Body of pancreas (tissue), 4 donors: ENCODE results near the gene POMC. TPM values are rescaled to one million over a fixed set of nuclear protein-coding genes. Genes with fewer than 3 reads are reported as not detected.
"Not testable (repeated sequence)": the region's sequence is repeated elsewhere in the genome, so short reads cannot be mapped to it uniquely, and the experiment has no call there.

Experiments used
- ATAC-seq: fragments of 150-250 bp; one replicate; pipeline ENCODE4 v1.9.1; 2016
- DNase-seq, 4 donors: peaks; one replicate each; pipeline ENCODE4 v3.0.0-alpha.2; 2019
- H3K27ac ChIP-seq, 4 donors: fragments of 200-600 bp; sonication (generic); 1 replicate in 3 of 4; 2 replicates in 1 of 4; pipeline versions ENCODE4 v1.5.1 to v1.6.1; 2016 to 2019; ENCODE audit warnings: mild to moderate bottlenecking in 1 of 4, mixed read lengths in 1 of 4, moderate library complexity in 1 of 4
- H3K27me3 ChIP-seq, 2 donors: fragments of 200-600 bp; sonication (generic); one replicate each; pipeline ENCODE4 v1.6.0; 2016; ENCODE audit warnings: mild to moderate bottlenecking in 1 of 2
- H3K36me3 ChIP-seq, 2 donors: fragments of 200-600 bp; sonication (generic); replicated peaks in 1 of 2; 2 replicates each; pipeline ENCODE4 v1.5.1; 2016; ENCODE audit warnings: low read depth in 2 of 2; ENCODE audit not compliant: insufficient read depth in 1 of 2
- H3K4me1 ChIP-seq: fragments of 200-600 bp; sonication (generic); one replicate; pipeline ENCODE4 v1.6.0; 2016
- H3K4me3 ChIP-seq, 2 donors: fragments of 200-600 bp; sonication (generic); 1 replicate in 1 of 2; 2 replicates in 1 of 2; pipeline ENCODE4 v1.5.1; 2016 to 2019
- H3K9me3 ChIP-seq, 3 donors: fragments of 200-600 bp; sonication (generic); 1 replicate in 2 of 3; 2 replicates in 1 of 3; pipeline ENCODE4 v1.5.1; 2016
- POLR2A ChIP-seq, 3 donors: fragments of 450-650 bp; IDR thresholded peaks; one replicate each; pipeline ENCODE4 v1.6.1; 2016; ENCODE audit warnings: antibody characterized with exemption in 3 of 3, mild to moderate bottlenecking in 2 of 3
- WGBS, 2 donors: methylation state at CpG; one replicate each; pipeline ENCODE4 v1.1.5; 2017; 5-methylcytosine and 5-hydroxymethylcytosine counted together
- intact Hi-C: fragments of 100-400 bp; cut with DNase I; formaldehyde crosslinking; loops from one replicate; pipeline ENCODE4 v1.15.1; 2023
- total RNA-seq, 2 donors: library from RNA; depleted of rRNA; stranded (reverse); fragments of >200 nt; gene quantifications; one replicate each; pipeline ENCODE4 v1.1.0, GENCODE V29; 2016
- TF ChIP-seq, protein P1 (sequence below), 7 experiments: fragments of 450-650 bp in 4 of 7; fragments of 200-600 bp in 3 of 7; sonication (generic) in 3 of 7; IDR thresholded peaks; one replicate each; pipeline ENCODE4 v1.5.1; 2016 to 2019; ENCODE audit warnings: antibody characterized with exemption in 7 of 7

The POMC gene
- total RNA-seq, 2 donors from 2014 or later: 2.9 to 92.0 TPM

DNA sequence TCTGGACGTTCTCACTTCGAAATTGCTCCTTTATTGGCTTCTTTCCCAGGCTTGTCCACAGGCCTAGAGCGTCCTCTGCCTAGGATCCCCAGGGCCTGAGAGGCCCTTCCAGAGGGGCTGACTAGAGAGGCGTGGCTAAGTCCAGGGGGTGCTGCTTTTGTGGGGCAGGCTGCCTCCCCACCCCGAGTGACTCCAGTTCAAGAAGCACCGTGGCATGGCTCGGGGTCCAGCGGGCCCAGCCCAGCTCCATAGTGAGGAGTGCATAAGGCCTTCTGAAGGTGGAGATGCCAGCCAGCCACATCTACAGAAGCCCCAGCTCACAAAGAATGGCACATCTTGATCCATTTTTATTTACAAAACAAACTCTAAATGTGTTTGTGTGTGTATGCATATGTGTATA lies 44.8 kb upstream of the POMC start:
- WGBS, 2 donors: 47 to 65% methylated on average over 6 to 8 of the region's 8 CpGs
- Histone ChIP-seq H3K27me3 (no peaks in the 10 kb centered on the region), H3K4me1 (peaks cover 3% of the 10 kb centered on the region), H3K36me3 (no peaks in the 10 kb centered on the region), H3K4me3 (no peak overlapping the region), H3K9me3 (no peaks in the 10 kb centered on the region), H3K27ac (no peak overlapping the region)
- ATAC-seq (no peak), DNase-seq (no peak)
- TF ChIP-seq, protein P1, sequence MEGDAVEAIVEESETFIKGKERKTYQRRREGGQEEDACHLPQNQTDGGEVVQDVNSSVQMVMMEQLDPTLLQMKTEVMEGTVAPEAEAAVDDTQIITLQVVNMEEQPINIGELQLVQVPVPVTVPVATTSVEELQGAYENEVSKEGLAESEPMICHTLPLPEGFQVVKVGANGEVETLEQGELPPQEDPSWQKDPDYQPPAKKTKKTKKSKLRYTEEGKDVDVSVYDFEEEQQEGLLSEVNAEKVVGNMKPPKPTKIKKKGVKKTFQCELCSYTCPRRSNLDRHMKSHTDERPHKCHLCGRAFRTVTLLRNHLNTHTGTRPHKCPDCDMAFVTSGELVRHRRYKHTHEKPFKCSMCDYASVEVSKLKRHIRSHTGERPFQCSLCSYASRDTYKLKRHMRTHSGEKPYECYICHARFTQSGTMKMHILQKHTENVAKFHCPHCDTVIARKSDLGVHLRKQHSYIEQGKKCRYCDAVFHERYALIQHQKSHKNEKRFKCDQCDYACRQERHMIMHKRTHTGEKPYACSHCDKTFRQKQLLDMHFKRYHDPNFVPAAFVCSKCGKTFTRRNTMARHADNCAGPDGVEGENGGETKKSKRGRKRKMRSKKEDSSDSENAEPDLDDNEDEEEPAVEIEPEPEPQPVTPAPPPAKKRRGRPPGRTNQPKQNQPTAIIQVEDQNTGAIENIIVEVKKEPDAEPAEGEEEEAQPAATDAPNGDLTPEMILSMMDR (IDR thresholded peaks at IDR 0.05): no peak
- TF ChIP-seq POLR2A (IDR thresholded peaks at IDR 0.05): no peak
- intact Hi-C loops: no loop called here

DNA sequence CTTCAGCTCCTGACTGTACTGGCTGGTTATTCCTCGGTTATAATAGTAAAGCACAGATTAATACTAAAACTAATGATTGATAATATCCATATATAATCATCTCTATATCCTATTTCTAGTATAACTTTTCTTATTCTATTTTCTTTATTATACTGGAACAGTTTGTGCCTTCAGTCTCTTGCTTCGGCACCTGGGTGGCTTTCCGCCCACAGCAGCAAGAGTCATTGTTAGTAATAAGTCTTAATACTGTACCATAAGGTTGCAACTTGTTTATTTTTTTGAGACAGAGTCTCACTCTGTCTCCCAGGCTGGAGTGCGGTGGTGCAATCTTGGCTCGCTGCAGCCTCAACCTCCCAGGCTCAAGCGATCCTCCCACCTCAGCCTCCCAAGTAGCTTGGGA lies 42.5 kb upstream of the POMC start:
- H3K27me3 ChIP-seq, intact Hi-C loops, H3K4me1 ChIP-seq, H3K9me3 ChIP-seq, H3K36me3 ChIP-seq, ATAC-seq, H3K27ac ChIP-seq, H3K4me3 ChIP-seq, DNase-seq: not testable (repeated sequence)
- WGBS, 2 donors: 96 to 97% methylated on average over 6 of the region's 6 CpGs

DNA sequence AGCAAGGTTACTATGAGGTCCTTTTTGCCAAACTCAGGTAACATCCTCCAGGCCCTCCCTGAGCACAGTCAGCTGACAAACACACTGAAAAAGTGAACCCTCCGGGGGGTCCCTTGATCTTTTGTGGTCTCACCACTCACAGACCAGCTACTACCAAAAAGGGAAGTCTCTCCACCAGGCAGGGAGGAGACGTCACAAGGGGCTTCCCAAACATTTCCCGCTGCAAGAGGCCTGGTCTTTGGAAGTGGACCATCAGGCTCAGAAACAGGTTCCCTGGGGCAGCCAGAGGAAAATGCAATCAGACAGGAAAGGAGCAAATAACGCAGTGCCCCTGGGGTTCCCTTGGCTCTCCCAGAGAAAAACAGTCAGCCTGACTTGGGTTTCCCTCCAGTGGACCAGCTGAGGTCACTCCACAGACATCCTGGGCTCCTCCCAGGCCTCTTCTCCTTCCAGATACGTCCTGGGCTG lies 38.7 kb upstream of the POMC start:
- no peak overlapping the region for H3K4me3 ChIP-seq
- ATAC-seq: no peak
- intact Hi-C loops: no loop called here
- H3K4me1 ChIP-seq: no peaks in the 10 kb centered on the region
- no peaks in the 10 kb centered on the region for H3K9me3 ChIP-seq
- no peaks in the 10 kb centered on the region for H3K36me3 ChIP-seq
- no peak for TF ChIP-seq POLR2A (IDR thresholded peaks at IDR 0.05)
- TF ChIP-seq, protein P1 (IDR thresholded peaks at IDR 0.05): no peak
- H3K27ac ChIP-seq: no peak overlapping the region
- no peak for DNase-seq
- WGBS, 2 donors: 76 to 84% methylated on average over 4 to 5 of the region's 5 CpGs
- no peaks in the 10 kb centered on the region for H3K27me3 ChIP-seq

DNA sequence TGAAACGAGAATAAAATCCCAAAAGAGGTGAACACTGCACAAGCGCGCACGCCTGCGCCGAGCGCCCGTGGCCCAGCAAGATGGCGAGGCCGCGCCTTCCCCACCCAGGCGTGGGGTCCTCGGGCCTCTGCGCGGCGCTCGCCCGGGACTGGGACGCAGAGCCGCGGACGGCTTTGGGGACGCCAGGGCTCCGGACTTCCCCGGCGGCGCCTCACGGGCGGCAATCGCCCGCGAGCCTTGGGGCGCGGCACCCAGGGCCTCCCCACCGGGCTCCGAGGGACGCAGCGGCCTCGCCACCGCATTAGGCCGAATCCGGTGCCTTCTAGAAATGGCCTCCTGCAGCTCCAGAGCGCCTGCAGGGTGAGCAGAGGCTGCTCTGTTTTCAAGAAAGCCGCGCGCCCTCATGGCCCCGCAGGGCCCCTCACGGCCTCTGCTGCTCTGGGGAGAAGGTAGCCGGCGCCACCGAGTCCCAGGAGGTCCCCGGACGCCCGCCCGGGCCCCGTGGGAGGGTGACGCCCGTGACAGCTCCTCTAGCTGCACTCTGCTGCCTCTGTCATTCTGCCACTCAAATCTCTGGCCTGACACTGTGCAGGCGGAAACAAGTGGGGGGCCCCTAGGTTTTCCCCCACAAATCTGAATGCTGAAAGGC lies 35.9 kb upstream of the POMC start:
- H3K9me3 ChIP-seq: no peaks in the 10 kb centered on the region
- ATAC-seq (no peak), DNase-seq (no peak)
- no peak overlapping the region for H3K4me3 ChIP-seq
- H3K27me3 ChIP-seq: no peaks in the 10 kb centered on the region
- TF ChIP-seq, protein P1 (IDR thresholded peaks at IDR 0.05): no peak
- TF ChIP-seq POLR2A (IDR thresholded peaks at IDR 0.05): no peak
- peaks cover 1% of the 10 kb centered on the region for H3K4me1 ChIP-seq
- H3K27ac ChIP-seq: no peak overlapping the region
- intact Hi-C loops: no loop called here
- 52% methylated on average over 30 to 59 of the region's 59 CpGs for WGBS, 2 donors
- H3K36me3 ChIP-seq: no peaks in the 10 kb centered on the region

DNA sequence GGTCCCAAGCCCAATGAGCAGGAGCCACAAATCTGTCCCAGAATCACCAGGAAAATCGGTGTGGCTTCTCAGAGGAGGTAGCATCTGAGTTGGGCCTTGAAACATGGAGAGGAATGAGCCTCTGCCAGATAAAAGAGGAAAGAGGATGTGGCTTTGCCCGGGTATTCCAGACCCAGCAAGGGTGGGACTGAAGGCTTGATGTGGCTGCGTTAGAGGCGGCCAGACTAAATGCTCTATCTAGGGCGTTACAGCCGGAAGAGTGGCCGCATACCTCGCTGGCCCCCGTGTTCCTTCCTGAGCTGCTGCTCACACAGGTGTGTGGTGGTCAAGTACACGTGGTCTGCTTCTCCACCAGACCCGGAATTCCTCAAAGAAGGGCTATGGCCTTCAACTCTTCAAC lies 33.9 kb upstream of the POMC start:
- no peak overlapping the region for H3K4me3 ChIP-seq
- intact Hi-C loops: no loop called here
- TF ChIP-seq, protein P1 (IDR thresholded peaks at IDR 0.05): no peak
- no peak for TF ChIP-seq POLR2A (IDR thresholded peaks at IDR 0.05)
- WGBS, 2 donors: 72 to 86% methylated on average over 11 of the region's 11 CpGs
- ATAC-seq (no peak), DNase-seq (no peak)
- peaks cover 9% of the 10 kb centered on the region for H3K4me1 ChIP-seq
- no peaks in the 10 kb centered on the region for H3K27me3 ChIP-seq
- H3K36me3 ChIP-seq: no peaks in the 10 kb centered on the region
- H3K27ac ChIP-seq: no peak overlapping the region
- H3K9me3 ChIP-seq: no peaks in the 10 kb centered on the region
